Activated CD8-positive, alpha-beta T cell treated with anti-CD3 and anti-CD28 coated beads for 36 hours (primary cell): ENCODE results near the gene KNCN. TPM values are rescaled to one million over a fixed set of nuclear protein-coding genes. Genes with fewer than 3 reads are reported as not detected.

Experiments
- ATAC-seq: fragments of 200-7000 bp; cut with Tn5 transposase; one replicate; pipeline ENCODE4 v1.10.0; 2021; ENCODE audit warnings: mild to moderate bottlenecking, moderate library complexity
- CTCF ChIA-PET: fragments of 350-600 bp; sonication (Branson Sonifier 250); formaldehyde crosslinking; loops from one replicate; lab custom pipeline; 2021; ENCODE audit warnings: antibody characterized with exemption; lab: Charles Lee
- POLR2A ChIA-PET: fragments of 350-600 bp; sonication (Branson Sonifier 250); formaldehyde crosslinking; loops from one replicate; lab custom pipeline; 2021; ENCODE audit warnings: antibody characterized with exemption; lab: Charles Lee
- DNase-seq: peaks from one replicate; pipeline ENCODE4 v3.0.0-alpha.2; 2020
- H3K27ac Mint-ChIP-seq: one replicate; pipeline ENCODE4 v1.8.0; 2021; ENCODE audit warnings: mild to moderate bottlenecking, mixed read lengths
- H3K27me3 Mint-ChIP-seq: one replicate; pipeline ENCODE4 v1.8.0; 2021; ENCODE audit warnings: mixed read lengths
- H3K36me3 Mint-ChIP-seq: one replicate; pipeline ENCODE4 v1.8.0; 2021; ENCODE audit warnings: low read depth, mixed read lengths
- H3K4me1 Mint-ChIP-seq: one replicate; pipeline ENCODE4 v1.8.0; 2021; ENCODE audit warnings: low read depth, mixed read lengths
- H3K4me3 Mint-ChIP-seq: one replicate; pipeline ENCODE4 v1.8.0; 2021; ENCODE audit warnings: mild to moderate bottlenecking, moderate library complexity, mixed read lengths
- H3K9me3 Mint-ChIP-seq: one replicate; pipeline ENCODE4 v1.8.0; 2021; ENCODE audit warnings: mixed read lengths
- intact Hi-C: fragments of 100-400 bp; cut with micrococcal nuclease; formaldehyde crosslinking; loops from one replicate; pipeline ENCODE4 v1.10.0; 2022
- total RNA-seq, 2 experiments: library from RNA; stranded (reverse); gene quantifications; one replicate each; pipeline ENCODE4 v1.2.3, GENCODE V29; 2021
- TF ChIP-seq, protein P1 (sequence below): fragments of 200-600 bp; IDR thresholded peaks from one replicate; pipeline ENCODE4 v1.8.0; 2022; ENCODE audit warnings: antibody characterized with exemption, mild to moderate bottlenecking

KNCN gene
- total RNA-seq, 2 experiments from 2014 or later = not detected

DNA sequence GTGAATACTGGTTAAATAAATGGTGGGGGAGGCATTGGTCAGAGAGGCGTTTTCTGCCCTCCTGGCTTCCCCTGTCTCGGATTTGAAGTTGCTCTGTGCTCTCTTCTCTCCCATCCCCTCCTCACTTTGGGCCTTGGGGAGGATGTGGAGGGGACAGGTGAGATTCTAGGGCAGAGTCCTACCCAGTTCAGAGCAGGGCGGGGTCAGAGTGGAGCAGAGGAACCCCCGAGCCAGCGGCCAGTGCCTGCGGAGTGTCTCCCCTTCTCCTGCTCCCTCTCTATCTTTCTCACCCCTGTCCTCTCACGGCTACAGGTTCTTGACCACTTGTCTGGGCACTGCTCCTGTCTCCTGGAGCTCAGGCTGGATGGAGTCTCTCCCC is 8.1 kb downstream of the KNCN start:
- Mint-ChIP-seq H3K27me3 (peaks cover 42% of the 10 kb centered on the region), H3K9me3 (no peaks in the 10 kb centered on the region), H3K4me1 (peaks cover 2% of the 10 kb centered on the region), H3K36me3 (no peaks in the 10 kb centered on the region), H3K4me3 (no peak overlapping the region), H3K27ac (no peak overlapping the region)
- DNase-seq = no peak
- TF ChIP-seq, protein P1, sequence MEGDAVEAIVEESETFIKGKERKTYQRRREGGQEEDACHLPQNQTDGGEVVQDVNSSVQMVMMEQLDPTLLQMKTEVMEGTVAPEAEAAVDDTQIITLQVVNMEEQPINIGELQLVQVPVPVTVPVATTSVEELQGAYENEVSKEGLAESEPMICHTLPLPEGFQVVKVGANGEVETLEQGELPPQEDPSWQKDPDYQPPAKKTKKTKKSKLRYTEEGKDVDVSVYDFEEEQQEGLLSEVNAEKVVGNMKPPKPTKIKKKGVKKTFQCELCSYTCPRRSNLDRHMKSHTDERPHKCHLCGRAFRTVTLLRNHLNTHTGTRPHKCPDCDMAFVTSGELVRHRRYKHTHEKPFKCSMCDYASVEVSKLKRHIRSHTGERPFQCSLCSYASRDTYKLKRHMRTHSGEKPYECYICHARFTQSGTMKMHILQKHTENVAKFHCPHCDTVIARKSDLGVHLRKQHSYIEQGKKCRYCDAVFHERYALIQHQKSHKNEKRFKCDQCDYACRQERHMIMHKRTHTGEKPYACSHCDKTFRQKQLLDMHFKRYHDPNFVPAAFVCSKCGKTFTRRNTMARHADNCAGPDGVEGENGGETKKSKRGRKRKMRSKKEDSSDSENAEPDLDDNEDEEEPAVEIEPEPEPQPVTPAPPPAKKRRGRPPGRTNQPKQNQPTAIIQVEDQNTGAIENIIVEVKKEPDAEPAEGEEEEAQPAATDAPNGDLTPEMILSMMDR = no peak
- CTCF ChIA-PET = interaction anchor here (1.1 to 1.9 kb wide), 2 partner anchors 14 to 66 kb away, joined by 3 to 9 read pairs; no protein-coding TSS in a partner anchor
- intact Hi-C loops = no loop called here
- ATAC-seq = no peak
- POLR2A ChIA-PET = no interaction called here

GRCh38 chr1:46539972-46540371 is 11.5 kb downstream of the KNCN start:
- ChIA-PET CTCF (interaction anchor here (0.9 to 3.0 kb wide), 3 partner anchors 8 to 62 kb away, joined by 3 to 14 read pairs (median 10); no protein-coding TSS in a partner anchor), POLR2A (interaction anchor here (0.8 kb wide), 1 partner anchor 58 kb away, joined by 3 read pairs; no protein-coding TSS in a partner anchor)
- TF ChIP-seq, protein P1 = no peak
- Mint-ChIP-seq H3K9me3 (no peaks in the 10 kb centered on the region), H3K27me3 (peaks cover 28% of the 10 kb centered on the region), H3K4me3 (no peak overlapping the region), H3K36me3 (no peaks in the 10 kb centered on the region), H3K27ac (no peak overlapping the region), H3K4me1 (no peaks in the 10 kb centered on the region)
- ATAC-seq = no peak
- intact Hi-C loops = loop anchor here (5.0 kb wide), 1 partner anchor 177 kb away; the partner anchor contains the start of gene EFCAB14
- DNase-seq = no peak

DNA sequence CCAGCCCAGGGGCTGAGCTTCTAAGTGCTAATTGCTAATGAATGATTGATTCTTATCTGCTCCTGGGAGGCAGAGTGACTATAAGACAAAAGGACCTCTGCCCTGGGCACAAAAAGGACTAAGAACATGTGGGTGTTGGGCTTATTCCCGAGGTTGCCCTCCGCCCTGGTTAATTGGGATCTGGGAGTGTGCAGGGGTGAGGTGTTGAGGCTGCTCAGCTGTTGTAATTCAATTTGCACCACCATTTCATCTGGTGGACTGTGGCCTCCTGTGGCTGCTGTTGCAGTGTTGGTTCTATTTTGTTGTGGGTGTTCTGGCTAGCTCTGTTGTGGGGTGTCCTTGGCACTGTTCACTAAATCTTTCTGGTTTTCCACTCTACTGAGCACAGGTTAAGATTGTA is 13.3 kb downstream of the KNCN start:
- peaks cover 3% of the 10 kb centered on the region for H3K4me1 Mint-ChIP-seq
- TF ChIP-seq, protein P1 = no peak
- no peaks in the 10 kb centered on the region for H3K36me3 Mint-ChIP-seq
- CTCF ChIA-PET = interaction anchor here (1.2 to 3.0 kb wide), 5 partner anchors 9 to 187 kb away, joined by 3 to 14 read pairs (median 4); no protein-coding TSS in a partner anchor
- peaks cover 18% of the 10 kb centered on the region for H3K27me3 Mint-ChIP-seq
- H3K9me3 Mint-ChIP-seq = no peaks in the 10 kb centered on the region
- H3K4me3 Mint-ChIP-seq = no peak overlapping the region
- H3K27ac Mint-ChIP-seq = no peak overlapping the region
- DNase-seq (no peak), ATAC-seq (no peak)
- intact Hi-C loops = loop anchor here (5.0 kb wide), 1 partner anchor 179 kb away; the partner anchor contains the start of gene EFCAB14
- POLR2A ChIA-PET = interaction anchor here (1.8 kb wide), 1 partner anchor 58 kb away, joined by 3 read pairs; no protein-coding TSS in a partner anchor

- no peak overlapping the region for H3K27ac Mint-ChIP-seq
- intact Hi-C loops = loop anchor here (5.0 kb wide), 1 partner anchor 180 kb away; the partner anchor contains the start of gene EFCAB14
- POLR2A ChIA-PET = interaction anchor here (1.8 kb wide), 1 partner anchor 58 kb away, joined by 3 read pairs; no protein-coding TSS in a partner anchor
- H3K9me3 Mint-ChIP-seq = no peaks in the 10 kb centered on the region
- H3K4me3 Mint-ChIP-seq = no peak overlapping the region
- ATAC-seq (no peak), DNase-seq (no peak)
- no peaks in the 10 kb centered on the region for H3K36me3 Mint-ChIP-seq
- TF ChIP-seq, protein P1 = no peak
- H3K27me3 Mint-ChIP-seq = peaks cover 16% of the 10 kb centered on the region
- CTCF ChIA-PET = interaction anchor here (1.2 to 3.0 kb wide), 5 partner anchors 8 to 187 kb away, joined by 3 to 14 read pairs (median 4); no protein-coding TSS in a partner anchor
- peaks cover 3% of the 10 kb centered on the region for H3K4me1 Mint-ChIP-seq
Measured at GRCh38 chr1:46537651-46538050, 13.8 kb downstream of the KNCN start.

- CTCF ChIA-PET = interaction anchor here (1.5 kb wide), 1 partner anchor 35 kb away, joined by 4 read pairs; no protein-coding TSS in a partner anchor
Measured at GRCh38 chr1:46536527-46536926, 14.9 kb downstream of the KNCN start.

More at GRCh38 chr1:46536527-46536926, 14.9 kb downstream of the KNCN start:
- H3K4me3 Mint-ChIP-seq = no peak overlapping the region
- intact Hi-C loops = loop anchor here (5.0 kb wide), 1 partner anchor 181 kb away; the partner anchor contains the start of gene EFCAB14
- no peaks in the 10 kb centered on the region for H3K36me3 Mint-ChIP-seq
- DNase-seq (no peak), ATAC-seq (no peak)
- POLR2A ChIA-PET = interaction anchor here (1.8 kb wide), 1 partner anchor 56 kb away, joined by 3 read pairs; no protein-coding TSS in a partner anchor
- no peaks in the 10 kb centered on the region for H3K9me3 Mint-ChIP-seq
- peaks cover 14% of the 10 kb centered on the region for H3K4me1 Mint-ChIP-seq
- TF ChIP-seq, protein P1 = no peak
- H3K27ac Mint-ChIP-seq = no peak overlapping the region
- peaks cover 13% of the 10 kb centered on the region for H3K27me3 Mint-ChIP-seq
